ACHN (cell line): Measurements from ENCODE around the gene SFTPB.
"Not testable (repeated sequence)": the region's sequence is repeated elsewhere in the genome, so short reads cannot be mapped to it uniquely, and the experiment has no call there.

Experiments used
- DNase-seq: peaks from one replicate; pipeline ENCODE4 v3.0.0-alpha.2; 2015
- in situ Hi-C: cut with HindIII; loops from 2 replicates; pipeline ENCODE4 v1.10.0; 2017; ENCODE audit warnings: low sequenced_read_pairs, low pct_ligation_motif_present, low pct_unique_long_range_greater_than_20kb

The SFTPB gene

GRCh38 chr2:85682378-85682777 lies 14.4 kb upstream of the SFTPB start:
- DNase-seq: no peak
- in situ Hi-C loops: no loop called here

- DNase-seq: no peak
These were observed 13.8 kb upstream of the SFTPB start for GRCh38 chr2:85681776-85682175.

GRCh38 chr2:85681372-85681763 lies 13.4 kb upstream of the SFTPB start:
- DNase-seq: no peak
- in situ Hi-C loops: no loop called here

More at GRCh38 chr2:85681776-85682175, 13.8 kb upstream of the SFTPB start:
- in situ Hi-C loops: no loop called here

- no peak for DNase-seq
- in situ Hi-C loops: no loop called here
These were observed 12.8 kb upstream of the SFTPB start for GRCh38 chr2:85680707-85681371.

GRCh38 chr2:85678794-85679672 lies 11.0 kb upstream of the SFTPB start:
- in situ Hi-C loops: no loop called here
- DNase-seq: peak; percentile 78

GRCh38 chr2:85678377-85678776 lies 10.4 kb upstream of the SFTPB start:
- in situ Hi-C loops: no loop called here

GRCh38 chr2:85675866-85676548 lies 8.0 kb upstream of the SFTPB start:
- no peak for DNase-seq
- in situ Hi-C loops: no loop called here

More at GRCh38 chr2:85678377-85678776, 10.4 kb upstream of the SFTPB start:
- no peak for DNase-seq

- in situ Hi-C loops: no loop called here
- DNase-seq: no peak
These were observed 7.4 kb upstream of the SFTPB start for GRCh38 chr2:85675427-85675826.

GRCh38 chr2:85674417-85674816 lies 6.4 kb upstream of the SFTPB start:
- DNase-seq: no peak
- in situ Hi-C loops: no loop called here

GRCh38 chr2:85673716-85674375 lies 5.8 kb upstream of the SFTPB start:
- in situ Hi-C loops: no loop called here

GRCh38 chr2:85672456-85672855 lies 4.5 kb upstream of the SFTPB start:
- in situ Hi-C loops: no loop called here
- no peak for DNase-seq

More at GRCh38 chr2:85673716-85674375, 5.8 kb upstream of the SFTPB start:
- DNase-seq: no peak

GRCh38 chr2:85670416-85670815 lies 2.4 kb upstream of the SFTPB start:
- not testable (repeated sequence) for DNase-seq

GRCh38 chr2:85669549-85669948 lies 1.6 kb upstream of the SFTPB start:
- no peak for DNase-seq
- in situ Hi-C loops: no loop called here

More at GRCh38 chr2:85670416-85670815, 2.4 kb upstream of the SFTPB start:
- in situ Hi-C loops: not testable (repeated sequence)

- in situ Hi-C loops: no loop called here
- DNase-seq: no peak
These were observed 801 bp upstream of the SFTPB start for GRCh38 chr2:85668857-85669142.

GRCh38 chr2:85667561-85668008 lies 414 bp downstream of the SFTPB start:
- in situ Hi-C loops: no loop called here

GRCh38 chr2:85666435-85667316 lies 1.3 kb downstream of the SFTPB start:
- in situ Hi-C loops: no loop called here
- DNase-seq: no peak

More at GRCh38 chr2:85667561-85668008, 414 bp downstream of the SFTPB start:
- DNase-seq: no peak

GRCh38 chr2:85666016-85666415 lies 2.0 kb downstream of the SFTPB start:
- DNase-seq: no peak
- in situ Hi-C loops: no loop called here
